Mesenchymal stem cell (in vitro differentiated cells and primary cell): Measurements from ENCODE around the gene TMEM150A.

Experiments
- DNase-seq: peaks from one replicate; pipeline ENCODE4 v3.0.0-alpha.2; 2013
- H2AFZ ChIP-seq: one replicate; pipeline ENCODE4 v1.6.1; 2013; ENCODE audit warnings: low read depth, mild to moderate bottlenecking, control low read depth, inconsistent platforms, low read length, moderate library complexity
- H2AK5ac ChIP-seq: 2 replicates; pipeline ENCODE4 v1.6.1; 2013; ENCODE audit warnings: low read length, moderate library complexity, mild to moderate bottlenecking, inconsistent platforms; ENCODE audit not compliant: severe bottlenecking
- H2BK120ac ChIP-seq: one replicate; pipeline ENCODE4 v1.6.1; 2013; ENCODE audit warnings: low read depth, mild to moderate bottlenecking, inconsistent platforms, low read length, moderate library complexity
- H2BK12ac ChIP-seq, 2 experiments: one replicate each; pipeline ENCODE4 v1.6.1; 2013; ENCODE audit warnings: inconsistent platforms in 2 of 2, low read length in 2 of 2, mild to moderate bottlenecking in 2 of 2, moderate library complexity in 2 of 2, control low read depth in 1 of 2
- H2BK15ac ChIP-seq: one replicate; pipeline ENCODE4 v1.6.1; 2013; ENCODE audit warnings: mild to moderate bottlenecking, low read depth, inconsistent platforms; ENCODE audit not compliant: poor library complexity, severe bottlenecking
- H2BK5ac ChIP-seq: 2 replicates; pipeline ENCODE4 v1.6.1; 2013; ENCODE audit warnings: low read depth, mild to moderate bottlenecking, low read length, control low read depth, inconsistent platforms; ENCODE audit not compliant: poor library complexity, severe bottlenecking
- H3K14ac ChIP-seq, 2 experiments: one replicate each; pipeline ENCODE4 v1.6.1; 2013; ENCODE audit warnings: inconsistent platforms in 2 of 2, low read length in 2 of 2, control low read depth in 1 of 2, mild to moderate bottlenecking in 1 of 2, moderate library complexity in 1 of 2
- H3K18ac ChIP-seq, 2 experiments: one replicate each; pipeline ENCODE4 v1.6.1; 2013; ENCODE audit warnings: inconsistent platforms in 2 of 2, low read length in 2 of 2, control low read depth in 1 of 2, low read depth in 1 of 2, mild to moderate bottlenecking in 1 of 2
- H3K23ac ChIP-seq, 2 experiments: one replicate each; pipeline ENCODE4 v1.6.1; 2013; ENCODE audit warnings: inconsistent platforms in 2 of 2, low read length in 2 of 2, mild to moderate bottlenecking in 2 of 2, moderate library complexity in 2 of 2, control low read depth in 1 of 2
- H3K27ac ChIP-seq: 2 replicates; pipeline ENCODE4 v1.5.1; 2013; ENCODE audit warnings: mild to moderate bottlenecking, moderate library complexity, low read length, control low read depth, inconsistent platforms; ENCODE audit not compliant: poor library complexity, severe bottlenecking
- H3K27me3 ChIP-seq, 2 experiments: 2 replicates each; pipeline versions ENCODE4 v1.6.1 to v1.7.0; 2013; ENCODE audit warnings: low read length in 2 of 2, mild to moderate bottlenecking in 2 of 2, moderate library complexity in 2 of 2, control low read depth in 1 of 2, inconsistent platforms in 1 of 2; ENCODE audit not compliant: control insufficient read depth in 1 of 2, insufficient read depth in 1 of 2
- H3K36me3 ChIP-seq, 2 experiments: 2 replicates each; pipeline versions ENCODE4 v1.6.1 to v1.7.0; 2013; ENCODE audit warnings: low read length in 2 of 2, control low read depth in 1 of 2, inconsistent platforms in 1 of 2, low read depth in 1 of 2, mild to moderate bottlenecking in 1 of 2; ENCODE audit not compliant: insufficient read depth in 2 of 2, control insufficient read depth in 1 of 2
- H3K4ac ChIP-seq, 2 experiments: one replicate each; pipeline ENCODE4 v1.6.1; 2013; ENCODE audit warnings: inconsistent platforms in 2 of 2, low read length in 2 of 2, mild to moderate bottlenecking in 2 of 2, moderate library complexity in 2 of 2, control low read depth in 1 of 2, low read depth in 1 of 2
- H3K4me1 ChIP-seq: 2 replicates; pipeline ENCODE4 v1.6.1; 2013; ENCODE audit warnings: low read depth, low read length, control low read depth; ENCODE audit not compliant: control insufficient read depth, insufficient read depth
- H3K4me2 ChIP-seq: 2 replicates; pipeline ENCODE4 v1.6.1; 2013; ENCODE audit warnings: low read length, mild to moderate bottlenecking, inconsistent platforms; ENCODE audit not compliant: poor library complexity, severe bottlenecking
- H3K4me3 ChIP-seq, 2 experiments: 2 replicates each; pipeline versions ENCODE4 v1.5.1 to v1.7.0; 2013; ENCODE audit warnings: low read length in 2 of 2, mild to moderate bottlenecking in 2 of 2, control low read depth in 1 of 2, low read depth in 1 of 2; ENCODE audit not compliant: insufficient read depth in 1 of 2
- H3K79me1 ChIP-seq: replicated peaks from 2 replicates; pipeline ENCODE4 v1.6.1; 2013; ENCODE audit warnings: mild to moderate bottlenecking, control low read depth, low read length, inconsistent platforms; ENCODE audit not compliant: poor library complexity, severe bottlenecking
- H3K9ac ChIP-seq: 2 replicates; pipeline ENCODE4 v1.7.0; 2013; ENCODE audit warnings: mild to moderate bottlenecking, low read length, moderate library complexity
- H3K9me3 ChIP-seq: 2 replicates; pipeline ENCODE4 v1.7.0; 2013; ENCODE audit warnings: mild to moderate bottlenecking, low read length; ENCODE audit not compliant: control insufficient read depth
- H4K8ac ChIP-seq: one replicate; pipeline ENCODE4 v1.6.1; 2013; ENCODE audit warnings: inconsistent platforms, mild to moderate bottlenecking, low read length, moderate library complexity
- H4K91ac ChIP-seq: one replicate; pipeline ENCODE4 v1.6.1; 2013; ENCODE audit warnings: mild to moderate bottlenecking, low read length, inconsistent platforms
- whole genome bisulfite sequencing: methylation state at CpG from one replicate; pipeline ENCODE4 v1.1.7; 2013; ENCODE audit warnings: mixed read lengths; 5-methylcytosine and 5-hydroxymethylcytosine counted together

TMEM150A gene

GRCh38 chr2:85644909-85645308, 42.4 kb upstream of the TMEM150A start:
- Histone ChIP-seq H3K27me3 (no peaks in the 10 kb centered on the region), H2AFZ (no peak overlapping the region), H2BK120ac (no peak overlapping the region), H3K9ac (no peak overlapping the region), H2BK12ac (no peak overlapping the region), H2AK5ac (no peak overlapping the region), H3K18ac (no peak overlapping the region), H2BK15ac (no peak overlapping the region), H4K8ac (no peak overlapping the region), H2BK5ac (no peak overlapping the region), H3K27ac (no peak overlapping the region), H3K9me3 (no peaks in the 10 kb centered on the region), H3K4me3 (no peak overlapping the region), H3K4me1 (peaks cover 8% of the 10 kb centered on the region), H3K79me1 (peaks cover 23% of the 10 kb centered on the region), H3K14ac (no peak overlapping the region), H3K4me2 (no peak overlapping the region), H3K23ac (no peak overlapping the region), H3K36me3 (peaks cover 49 to 98% of the 10 kb centered on the region in 2 experiments), H3K4ac (no peak overlapping the region), H4K91ac (no peak overlapping the region)
- WGBS, result 99% methylated on average over 7 of the region's 8 CpGs
- no peak for DNase-seq

GRCh38 chr2:85642725-85643124, 40.2 kb upstream of the TMEM150A start:
- peaks cover 29% of the 10 kb centered on the region for H3K79me1 ChIP-seq
- WGBS, result 100% methylated on average over 2 of the region's 3 CpGs
- H3K4me3 ChIP-seq, result no peak overlapping the region
- no peaks in the 10 kb centered on the region for H3K9me3 ChIP-seq
- no peak overlapping the region for H3K14ac ChIP-seq
- no peak overlapping the region for H3K4me2 ChIP-seq
- H4K91ac ChIP-seq, result no peak overlapping the region
- no peak overlapping the region for H2AFZ ChIP-seq
- H3K27me3 ChIP-seq, result no peaks in the 10 kb centered on the region
- no peak overlapping the region for H3K4ac ChIP-seq
- no peak overlapping the region for H3K27ac ChIP-seq
- no peak overlapping the region for H3K23ac ChIP-seq
- H2BK15ac ChIP-seq, result no peak overlapping the region
- no peak overlapping the region for H3K18ac ChIP-seq
- no peak overlapping the region for H4K8ac ChIP-seq
- H3K9ac ChIP-seq, result no peak overlapping the region
- no peak overlapping the region for H2BK5ac ChIP-seq
- H2BK12ac ChIP-seq, result no peak overlapping the region
- H3K36me3 ChIP-seq, result peaks cover 58 to 97% of the 10 kb centered on the region in 2 experiments
- H3K4me1 ChIP-seq, result no peaks in the 10 kb centered on the region
- H2AK5ac ChIP-seq, result no peak overlapping the region
- H2BK120ac ChIP-seq, result no peak overlapping the region
- DNase-seq, result no peak

- no peak overlapping the region for H4K91ac ChIP-seq
- H3K27me3 ChIP-seq, result no peaks in the 10 kb centered on the region
- H4K8ac ChIP-seq, result no peak overlapping the region
- no peak overlapping the region for H3K4ac ChIP-seq
- no peak overlapping the region for H2AFZ ChIP-seq
- H2BK12ac ChIP-seq, result no peak overlapping the region
- H3K79me1 ChIP-seq, result peaks cover 19% of the 10 kb centered on the region
- no peaks in the 10 kb centered on the region for H3K9me3 ChIP-seq
- H3K4me2 ChIP-seq, result no peak overlapping the region
- H2BK15ac ChIP-seq, result no peak overlapping the region
- H2BK120ac ChIP-seq, result no peak overlapping the region
- no peak overlapping the region for H2AK5ac ChIP-seq
- H3K14ac ChIP-seq, result no peak overlapping the region
- no peak overlapping the region for H3K4me3 ChIP-seq
- H3K9ac ChIP-seq, result peak overlapping the region; percentile 15
- no peak for DNase-seq
- no peak overlapping the region for H2BK5ac ChIP-seq
- no peak overlapping the region for H3K23ac ChIP-seq
- H3K18ac ChIP-seq, result no peak overlapping the region
- whole genome bisulfite sequencing, result 72% methylated on average over 3 of the region's 4 CpGs
- H3K4me1 ChIP-seq, result no peaks in the 10 kb centered on the region
- peaks cover 68 to 88% of the 10 kb centered on the region in 2 experiments for H3K36me3 ChIP-seq
- H3K27ac ChIP-seq, result no peak overlapping the region
These were observed 33.1 kb upstream of the TMEM150A start for GRCh38 chr2:85635636-85636035.

GRCh38 chr2:85635011-85635410, 32.5 kb upstream of the TMEM150A start:
- Histone ChIP-seq H3K79me1 (peaks cover 22% of the 10 kb centered on the region), H3K4me1 (no peaks in the 10 kb centered on the region), H2BK5ac (no peak overlapping the region), H4K8ac (no peak overlapping the region), H3K27me3 (no peaks in the 10 kb centered on the region), H3K4me3 (no peak overlapping the region), H3K14ac (no peak overlapping the region), H3K4me2 (no peak overlapping the region), H3K4ac (no peak overlapping the region), H3K9me3 (no peaks in the 10 kb centered on the region), H3K36me3 (peaks cover 68 to 89% of the 10 kb centered on the region in 2 experiments), H2BK12ac (no peak overlapping the region), H3K27ac (no peak overlapping the region), H4K91ac (no peak overlapping the region), H2AFZ (no peak overlapping the region), H3K9ac (peak overlapping the region; percentile 9), H2AK5ac (no peak overlapping the region), H3K23ac (no peak overlapping the region), H2BK15ac (no peak overlapping the region), H3K18ac (no peak overlapping the region), H2BK120ac (no peak overlapping the region)
- 98% methylated on average over 8 of the region's 8 CpGs for WGBS
- DNase-seq, result no peak
